ENCODE measurements around the gene LCN12.

LCN12 gene

DNA sequence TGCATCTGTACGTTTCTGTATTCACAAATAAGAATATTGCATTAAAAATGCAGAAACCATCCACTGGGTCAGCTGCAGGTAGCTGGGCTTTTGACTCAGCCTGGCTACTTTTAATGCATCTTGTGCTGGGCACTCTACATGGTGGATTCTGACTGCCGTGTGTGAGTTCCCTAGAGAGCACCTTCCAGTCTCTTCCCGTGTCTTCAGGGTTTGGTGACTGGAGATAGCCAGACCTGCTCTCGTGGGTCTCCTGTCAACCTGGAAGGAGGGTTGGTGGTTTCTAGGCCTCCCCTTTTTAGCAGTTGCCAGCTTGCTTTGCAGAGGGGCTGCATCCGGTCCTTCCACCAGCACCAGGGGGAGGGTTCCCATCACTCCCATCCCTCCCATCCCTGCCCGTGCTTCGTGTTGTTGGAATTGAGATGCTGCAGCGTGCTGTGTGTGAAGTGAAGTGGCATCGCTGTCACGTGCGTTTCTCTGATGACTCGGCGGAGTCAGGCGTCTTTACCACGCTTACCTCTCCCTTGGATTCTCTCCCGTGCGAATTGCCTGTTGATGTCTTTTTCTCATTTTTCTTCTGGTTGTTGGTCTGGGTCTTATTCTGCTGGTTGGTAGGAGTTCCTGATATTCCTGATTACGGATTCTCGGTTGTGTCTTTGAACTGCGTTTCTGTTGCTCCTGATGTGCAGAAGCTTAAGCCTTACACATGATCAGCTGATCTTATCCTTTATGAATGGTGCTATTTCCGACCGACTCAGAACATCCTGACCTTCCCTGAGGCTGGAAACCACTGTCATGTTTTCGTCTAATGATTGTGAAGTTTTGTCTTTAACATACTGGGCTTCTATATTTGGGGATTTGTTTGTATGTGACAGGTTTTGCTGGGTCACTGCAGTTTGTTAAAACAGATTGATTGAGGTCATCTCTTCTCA is 24.5 kb upstream of the LCN12 start:
- DNase-seq: no peak

DNA sequence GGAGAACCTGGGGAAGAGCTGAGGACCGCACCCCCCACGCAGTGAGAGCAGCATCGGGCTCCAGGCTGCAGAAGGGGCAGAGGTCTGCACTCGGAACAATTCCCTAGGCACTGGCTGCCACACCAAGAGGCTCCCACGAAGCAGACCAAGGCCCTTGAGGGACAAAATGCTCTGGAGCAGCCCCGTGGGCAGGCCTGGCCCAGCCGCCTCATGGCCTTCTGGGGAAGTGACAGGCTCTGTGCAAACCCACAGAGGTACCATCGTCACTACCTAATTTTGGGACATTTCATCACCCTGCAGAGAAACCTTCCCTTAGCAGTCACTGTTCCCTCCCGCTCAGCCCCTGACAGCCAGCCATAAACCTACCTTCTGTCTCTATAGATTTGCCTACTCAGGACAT is 23.5 kb upstream of the LCN12 start:
- no peak for DNase-seq

DNA sequence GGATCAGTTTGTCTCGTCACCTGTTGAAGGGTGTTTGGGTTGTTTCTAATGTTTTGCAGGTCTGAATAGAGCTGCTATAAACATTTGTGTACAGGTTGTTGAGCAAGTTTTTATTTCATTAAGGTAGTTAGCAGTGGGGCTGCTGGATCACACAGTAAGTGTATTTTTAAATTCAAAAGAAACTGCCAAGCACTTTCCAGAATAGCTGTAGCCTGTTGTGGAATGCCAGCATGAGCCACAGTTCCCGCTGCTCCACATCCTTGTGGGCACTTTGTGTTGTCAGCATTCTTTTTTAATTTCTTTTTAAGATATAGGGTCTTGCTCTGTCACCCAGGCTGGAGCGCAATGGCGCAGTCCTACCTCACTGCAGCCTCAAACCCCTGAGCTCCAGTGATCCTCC is 22.1 kb upstream of the LCN12 start:
- DNase-seq: no peak

DNA sequence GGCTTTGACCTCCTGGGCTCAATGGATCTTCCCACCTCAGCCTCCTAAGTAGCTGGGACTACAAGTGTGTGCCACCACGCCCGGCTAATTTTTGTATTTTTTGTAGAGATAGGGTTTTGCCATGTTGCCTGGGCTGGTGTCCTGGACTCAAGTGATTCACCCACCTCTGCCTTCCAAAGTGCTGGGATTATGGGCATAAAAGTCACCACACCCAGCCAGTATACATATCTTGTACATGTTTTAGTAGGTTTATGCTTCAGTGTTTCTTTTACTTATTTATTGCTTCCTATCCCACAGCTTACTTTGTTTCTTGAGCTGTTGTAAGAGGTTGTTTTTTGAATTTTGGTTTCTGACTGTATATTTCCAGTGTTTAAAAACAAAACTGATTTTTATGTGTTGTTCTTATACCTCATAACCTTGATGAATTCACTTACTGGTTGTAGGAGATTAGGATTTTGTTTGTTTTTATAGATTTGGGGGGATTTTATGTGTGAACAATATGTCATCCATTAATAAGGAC is 20.4 kb upstream of the LCN12 start:
- no peak for DNase-seq

DNA sequence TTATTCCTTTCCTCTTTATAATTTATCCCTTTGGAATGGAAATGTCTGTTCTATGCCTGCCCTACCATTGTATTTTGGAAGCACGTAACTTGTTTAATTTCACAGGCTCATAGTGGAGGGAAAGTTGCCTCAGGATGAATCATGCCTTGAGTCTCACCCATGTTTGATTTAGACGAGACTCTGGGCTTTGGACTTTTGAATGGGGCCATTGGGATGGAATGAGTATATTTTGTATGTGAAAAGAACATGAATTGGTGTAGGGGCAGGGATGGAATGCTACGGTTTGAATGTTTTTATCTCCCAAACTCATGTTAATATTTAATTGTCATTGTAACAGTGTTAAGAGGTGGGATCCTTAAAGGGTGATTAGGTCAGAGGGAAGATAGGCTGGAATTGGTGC is 17.8 kb upstream of the LCN12 start:
- DNase-seq: no peak

DNA sequence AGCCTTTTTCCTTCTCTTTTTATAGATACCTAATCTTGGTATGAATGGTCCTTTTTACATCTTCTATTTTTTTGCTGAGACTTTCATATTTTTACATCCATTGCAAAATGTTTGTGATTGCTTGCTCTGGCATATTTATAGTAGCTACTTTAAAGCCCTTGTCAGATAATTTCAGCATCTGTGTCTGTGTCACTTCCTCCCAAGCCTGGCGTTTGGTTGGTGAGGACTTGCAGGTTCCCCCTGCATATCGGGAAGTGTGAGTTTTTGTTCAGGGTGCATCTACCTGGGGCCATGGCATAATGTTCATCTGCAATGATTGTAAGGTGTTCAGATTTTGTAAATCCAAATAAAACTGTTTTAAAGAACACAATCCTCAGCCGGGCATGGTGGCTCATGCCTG is 16.4 kb upstream of the LCN12 start:
- DNase-seq: no peak

DNA sequence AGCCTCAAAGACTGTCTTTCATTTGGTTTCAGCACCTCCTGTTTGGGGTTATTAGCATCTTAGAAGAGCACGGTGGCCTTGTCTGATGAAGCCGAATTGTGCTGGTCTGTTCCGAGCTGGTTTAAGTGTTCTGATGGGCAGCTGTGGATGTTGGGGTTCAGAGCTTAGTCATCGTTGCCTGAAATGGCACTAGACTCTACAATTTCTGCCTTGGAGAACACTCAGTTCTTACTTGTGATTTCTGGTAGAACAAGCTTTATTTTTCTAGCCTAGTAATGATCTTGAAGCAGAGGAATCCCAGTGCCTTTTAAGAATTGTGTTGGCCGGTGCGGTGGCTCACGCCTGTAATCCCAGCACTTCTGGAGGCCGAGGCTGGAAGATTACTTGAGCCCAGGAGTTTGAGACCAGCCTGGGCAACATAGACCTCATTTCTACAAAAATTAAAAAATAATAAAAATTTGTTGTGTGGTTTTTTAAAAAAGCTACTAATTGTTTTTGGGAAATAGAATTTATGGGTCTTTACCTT is 15.4 kb upstream of the LCN12 start:
- no peak for DNase-seq

DNA sequence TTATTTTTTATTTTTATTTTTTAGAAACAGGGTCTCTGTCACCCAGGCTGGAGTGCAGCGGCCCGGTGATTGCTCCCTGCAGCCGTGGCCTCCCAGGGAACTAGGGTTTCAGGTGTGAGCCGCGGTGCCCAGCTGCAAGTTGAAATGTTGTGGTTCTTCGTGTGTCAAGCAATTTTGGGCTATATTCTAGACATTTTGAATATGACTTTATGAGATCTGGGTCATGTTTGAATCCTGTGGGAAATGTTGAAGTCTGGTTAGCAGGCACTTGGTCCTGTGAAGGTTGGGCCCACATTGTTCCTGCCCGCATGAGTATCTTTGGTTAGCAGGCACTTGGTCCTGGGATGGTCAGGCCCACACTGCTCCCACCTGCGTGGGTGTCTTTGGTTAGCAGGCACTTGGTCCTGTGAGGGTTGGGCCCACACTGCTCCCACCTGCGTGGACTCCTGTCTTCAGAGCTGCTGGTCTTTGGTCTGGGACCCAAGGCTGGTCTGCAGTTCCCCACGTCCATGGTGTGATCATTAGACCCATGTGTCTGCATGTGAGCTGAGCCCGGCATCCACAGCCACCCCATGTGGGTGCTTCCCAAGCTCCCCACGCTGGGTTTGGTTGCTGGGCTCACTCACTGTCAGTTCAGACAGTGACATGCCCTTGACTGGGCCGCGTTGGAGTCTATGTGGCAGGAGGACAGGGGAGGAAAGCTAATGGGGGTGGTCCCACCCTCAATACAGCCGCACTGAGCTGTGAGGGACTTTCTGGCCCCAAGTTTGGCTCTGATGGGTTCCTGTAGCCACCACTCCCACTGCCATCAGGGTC is 14.7 kb upstream of the LCN12 start:
- no peak for DNase-seq

DNA sequence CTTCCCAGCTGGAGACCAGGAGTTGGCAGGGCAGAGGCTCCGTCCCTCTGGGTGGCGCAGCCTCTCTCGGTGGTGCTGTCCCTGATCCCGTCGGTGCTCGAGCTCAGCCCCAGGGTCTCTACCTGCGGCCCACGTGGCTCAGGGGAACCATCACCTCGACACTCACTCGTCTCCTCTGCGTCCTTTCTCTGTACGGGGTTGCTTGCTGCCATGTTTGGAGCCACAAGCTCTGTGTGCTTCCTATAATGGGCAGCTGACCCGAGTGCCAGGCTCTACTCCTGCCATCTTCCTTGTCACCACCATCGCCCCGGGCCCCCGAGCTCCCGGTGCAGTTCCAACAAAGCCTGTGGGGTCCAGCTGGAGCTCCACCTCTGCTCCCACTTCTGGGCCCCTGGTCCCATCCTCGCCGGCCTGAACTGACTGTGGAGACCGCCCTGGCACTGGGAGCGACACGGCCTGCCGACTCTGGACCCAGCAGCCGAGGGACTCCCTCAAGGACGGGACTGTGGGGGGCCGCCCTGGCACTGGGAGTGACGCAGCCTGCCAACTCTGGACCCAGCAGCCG is 12.6 kb upstream of the LCN12 start:
- DNase-seq: no peak

DNA sequence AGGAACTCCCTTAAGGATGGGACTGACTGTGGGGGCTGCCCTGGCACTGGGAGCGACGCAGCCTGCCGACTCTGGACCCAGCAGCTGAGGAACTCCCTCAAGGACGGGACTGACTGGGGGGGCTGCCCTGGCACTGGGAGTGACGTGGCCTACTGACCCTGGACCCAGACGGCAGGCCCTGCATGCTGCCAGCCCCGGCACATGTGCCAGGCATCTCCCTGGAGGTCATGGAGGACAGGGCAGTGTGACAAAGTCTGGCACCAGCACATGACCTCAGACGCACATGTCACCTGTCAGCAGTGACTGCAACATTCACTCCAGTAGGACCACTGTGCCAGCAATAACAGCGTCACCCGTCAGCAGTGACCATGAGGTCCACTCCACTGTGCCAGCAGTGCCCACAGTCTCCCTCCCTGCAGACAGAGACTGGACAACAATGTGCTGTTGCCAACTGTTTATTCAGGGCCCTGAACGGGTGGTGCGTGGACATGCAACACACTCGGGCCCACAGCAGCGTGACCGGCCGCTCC is 12.0 kb upstream of the LCN12 start:
- DNase-seq: no peak

DNA sequence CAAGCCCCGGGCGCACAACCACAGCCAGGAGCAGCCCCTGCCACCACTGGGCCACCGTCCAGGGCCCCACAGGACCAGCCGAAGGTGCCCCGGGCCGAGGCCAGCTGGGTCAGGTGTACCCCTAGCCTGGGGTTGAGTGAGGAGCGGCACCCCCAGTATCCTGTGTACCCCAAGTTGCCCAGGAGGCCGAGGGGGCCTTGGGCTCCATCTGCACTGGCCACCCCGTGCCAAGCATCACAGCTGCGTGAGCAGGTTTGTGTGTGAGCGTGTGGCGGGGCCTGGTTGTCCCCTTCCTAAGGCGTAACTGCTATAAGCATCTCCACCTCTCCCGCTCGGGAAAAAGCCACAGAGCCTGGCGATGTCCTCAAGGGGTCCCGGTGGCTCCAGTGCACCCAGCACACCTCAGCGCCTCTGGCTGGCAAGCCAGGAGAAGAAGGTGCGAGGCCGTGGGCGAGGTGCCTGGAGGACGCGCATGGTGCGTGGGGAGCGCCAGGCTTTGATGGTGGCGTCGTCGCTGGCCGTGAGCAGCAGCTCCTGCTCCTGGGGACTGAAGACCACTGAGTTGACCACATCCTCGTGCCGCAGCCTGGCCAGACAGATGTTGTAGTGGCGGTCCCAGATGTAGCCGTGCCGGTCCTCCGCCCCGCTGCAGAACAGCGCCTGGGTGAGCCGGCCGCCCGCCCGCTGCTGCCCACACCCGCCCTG is 11.4 kb upstream of the LCN12 start:
- DNase-seq: no peak

DNA sequence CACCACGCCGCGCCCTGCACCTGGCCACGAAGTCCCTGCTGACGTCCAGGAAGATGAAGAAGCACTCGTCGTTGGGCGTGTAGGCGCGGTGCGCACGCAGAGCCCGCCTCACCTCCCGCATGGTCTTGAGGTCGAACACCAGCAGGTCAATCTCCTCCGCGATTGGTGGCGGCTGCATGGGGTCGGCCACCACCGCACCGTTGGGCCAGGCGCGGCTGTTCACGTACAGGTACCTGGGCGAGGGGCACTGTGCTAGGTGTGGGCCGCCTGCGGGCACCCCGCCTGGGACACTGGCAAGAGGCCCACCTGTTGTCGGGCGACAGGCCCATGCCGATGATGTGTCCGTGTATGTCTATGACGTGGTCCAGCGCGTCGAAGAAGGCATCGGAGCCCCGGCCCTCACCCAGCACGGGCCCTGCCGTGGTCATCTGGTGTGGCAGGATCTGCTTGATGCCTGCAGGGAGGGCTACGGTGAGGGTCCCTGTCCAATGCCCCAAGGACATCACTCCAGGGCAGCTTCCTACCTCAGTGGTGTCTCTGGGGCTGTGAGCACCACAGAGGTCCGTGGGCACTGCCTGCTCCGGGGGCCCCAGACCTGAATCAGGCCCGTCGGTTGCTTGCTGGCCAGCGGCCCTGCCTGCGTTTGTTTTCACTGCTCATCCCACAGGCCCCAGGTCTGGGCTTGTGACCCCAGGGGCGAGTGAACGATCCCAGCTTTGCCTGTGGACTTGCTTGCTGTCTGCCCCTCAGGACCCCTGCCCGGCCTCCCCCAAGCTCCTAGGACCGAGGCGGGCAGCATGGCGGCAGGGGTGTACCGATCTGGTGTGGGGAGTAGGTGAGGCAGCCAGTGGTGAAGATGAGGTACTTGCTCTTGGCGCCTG is 10.6 kb upstream of the LCN12 start:
- DNase-seq: no peak

DNA sequence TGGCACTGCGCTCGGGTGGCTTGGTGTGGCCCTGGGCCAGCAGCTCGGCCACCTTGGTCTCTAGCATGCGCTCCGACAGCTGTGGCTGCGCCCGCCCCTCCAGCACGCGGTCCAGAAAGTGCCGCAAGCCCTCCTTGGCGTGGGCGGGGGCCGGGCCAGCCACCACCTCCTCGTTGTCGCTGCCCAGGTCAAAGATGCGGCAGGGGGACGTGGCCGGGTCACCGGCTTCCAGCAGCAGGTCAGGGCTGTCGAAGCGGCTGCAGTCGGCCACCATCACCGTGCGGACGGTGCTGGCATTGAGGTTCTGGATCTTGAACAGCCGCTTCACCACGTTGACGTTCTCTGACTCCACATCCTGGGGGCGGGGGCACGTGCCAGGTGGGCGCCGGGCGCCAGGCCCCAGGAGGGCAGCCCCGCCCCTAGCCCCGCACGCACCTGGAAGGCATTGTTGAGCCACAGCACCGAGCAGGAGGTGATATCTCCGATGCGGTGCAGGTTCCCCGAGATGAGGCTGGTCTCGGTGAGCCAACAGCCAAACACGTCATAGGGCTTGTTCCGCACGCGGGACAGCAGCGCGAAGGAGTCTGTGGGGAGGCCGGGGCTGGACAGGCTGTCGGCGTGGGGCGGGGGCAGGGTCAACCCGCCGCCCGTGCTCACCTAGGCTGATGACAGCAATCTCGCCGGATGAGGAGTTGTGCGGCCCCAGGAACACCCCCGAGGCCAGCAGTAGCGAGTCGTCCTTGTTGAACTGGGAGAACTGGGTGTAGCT is 9.8 kb upstream of the LCN12 start:
- DNase-seq: no peak

DNA sequence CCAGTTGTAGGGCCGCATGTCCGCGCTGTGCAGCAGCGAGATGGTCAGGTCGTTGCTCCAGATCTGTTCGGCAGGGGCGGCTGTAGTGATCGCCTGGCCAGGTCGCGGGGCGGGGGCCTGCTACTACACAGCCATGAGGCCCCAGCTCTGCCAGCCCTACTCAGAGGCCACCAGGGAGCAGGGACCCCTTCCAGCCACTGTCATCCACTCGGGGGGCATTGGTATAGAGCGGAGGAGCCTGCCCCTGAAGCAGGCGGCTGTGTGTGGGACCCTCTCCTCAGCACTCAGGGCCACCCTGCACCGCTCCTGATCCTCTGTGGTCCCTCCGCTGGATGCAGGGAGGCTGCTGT is 9.2 kb upstream of the LCN12 start:
- no peak for DNase-seq

DNA sequence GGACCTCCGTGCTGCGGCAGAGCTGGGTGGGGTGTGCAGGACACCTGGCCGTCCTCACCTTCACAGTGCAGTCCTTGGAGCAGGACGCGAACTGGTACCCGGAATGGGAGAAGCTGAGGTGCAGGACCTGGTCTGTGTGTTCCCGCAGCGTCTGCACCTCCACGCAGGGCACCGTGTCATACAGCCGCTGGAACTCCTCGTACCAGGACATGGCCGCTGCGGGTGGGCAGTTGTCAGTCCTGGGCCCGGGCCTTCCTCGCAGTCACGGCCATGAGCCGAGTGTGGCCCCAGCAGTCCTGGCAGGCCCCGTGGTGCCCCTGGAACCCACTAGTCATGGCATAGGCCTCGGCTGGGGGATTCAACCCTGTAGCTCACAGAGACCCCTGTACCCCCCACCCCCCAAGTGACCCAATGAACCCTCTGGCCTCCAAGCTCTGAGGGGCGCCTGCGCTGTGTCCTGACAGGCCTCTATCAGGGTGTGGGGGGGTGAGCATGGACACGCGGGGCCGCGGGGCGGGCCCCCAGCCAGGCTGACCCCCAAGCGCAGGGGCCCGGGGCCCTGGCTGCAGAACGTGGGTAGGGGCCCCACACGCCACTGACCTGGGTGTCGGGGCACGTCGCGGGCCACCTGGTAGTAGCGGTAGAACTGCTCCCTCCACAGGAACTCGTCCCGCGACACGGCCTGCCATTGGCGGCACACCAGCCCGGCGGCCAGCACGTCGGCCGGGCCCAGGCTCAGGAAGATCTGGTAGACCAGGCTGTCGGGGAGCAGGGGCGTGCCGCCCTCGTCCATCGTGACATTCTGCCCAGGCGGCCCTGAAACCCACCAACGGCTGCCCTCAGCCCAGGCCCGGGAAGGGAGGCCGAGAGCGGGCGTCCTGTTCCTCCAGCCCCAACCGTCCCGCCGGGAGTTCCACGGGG is 8.5 kb upstream of the LCN12 start:
- DNase-seq: no peak

DNA sequence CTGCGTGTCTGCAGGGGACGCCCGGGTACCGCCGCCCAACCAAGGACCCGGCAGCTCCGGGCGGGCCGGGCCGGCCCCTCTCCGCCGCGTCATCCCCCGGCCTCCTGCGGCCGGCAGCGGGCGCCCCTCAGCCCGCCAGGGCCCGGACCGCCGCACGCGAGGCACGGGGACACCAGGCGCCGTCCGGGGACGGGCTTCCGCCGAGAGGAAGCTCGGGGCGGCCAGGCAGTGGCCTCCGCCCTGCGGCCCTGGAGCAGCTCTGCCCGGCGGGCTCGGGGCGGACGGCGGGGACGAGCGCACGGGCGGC is 7.9 kb upstream of the LCN12 start:
- no peak for DNase-seq

DNA sequence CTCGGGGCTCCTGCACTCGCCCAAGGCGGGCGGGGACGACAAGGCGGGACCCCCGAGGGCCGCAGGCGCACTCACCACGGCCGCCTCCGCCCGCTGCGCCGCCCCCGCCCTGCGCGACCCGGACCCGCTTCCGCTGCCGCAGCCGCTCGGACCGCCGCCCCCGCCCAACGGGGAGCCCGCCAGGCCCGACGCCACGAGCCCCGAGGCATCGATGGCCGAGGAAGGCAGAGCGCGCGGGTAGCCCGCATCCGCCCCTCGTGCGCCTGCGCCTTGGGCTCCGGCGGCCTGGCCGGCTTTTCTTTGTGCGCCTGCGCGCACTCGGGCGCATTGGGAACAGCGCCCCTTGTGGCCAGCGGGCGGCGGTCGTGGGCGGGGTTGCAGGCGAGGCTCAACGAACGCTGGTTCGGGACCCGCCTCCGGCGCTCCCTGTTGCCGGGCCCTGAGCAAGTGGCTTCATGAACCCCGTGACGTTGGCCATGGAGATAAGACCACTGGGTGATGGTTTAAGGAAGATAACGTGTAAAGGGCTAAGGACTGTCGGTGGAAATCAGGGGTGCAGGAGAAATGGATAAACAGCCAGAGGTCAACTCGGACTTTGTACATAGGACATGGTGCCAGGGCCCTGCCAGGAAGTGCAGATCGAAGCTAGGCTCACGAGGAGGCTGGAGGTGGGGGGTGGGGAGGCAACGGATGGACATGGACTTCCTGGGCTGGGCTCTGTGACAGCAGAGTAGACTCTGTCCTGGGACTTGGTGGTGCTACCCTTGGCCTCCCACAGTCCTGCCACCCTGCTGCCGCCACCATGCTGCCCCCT is 7.3 kb upstream of the LCN12 start, which contains the start of the genes C8G and FBXW5:
Gene C8G (plus strand): TSS at position 725 of the 814 bp plus-strand sequence. CDS start 78 bp downstream, at position 803.
Gene FBXW5 (minus strand): TSS at position 220 of the 814 bp plus-strand sequence. CDS start 655 bp downstream, outside the sequence.
- peak; percentile 95 for DNase-seq
